HG02885 (cell line): ENCODE results near the gene STK25.

Experiments
- ATAC-seq: cut with Tn5 transposase; IDR thresholded peaks from one replicate; pipeline ENCODE4 v1.9.1; 2021; ENCODE audit warnings: mild to moderate bottlenecking; ENCODE audit not compliant: unreplicated experiment, poor library complexity

The STK25 gene

DNA sequence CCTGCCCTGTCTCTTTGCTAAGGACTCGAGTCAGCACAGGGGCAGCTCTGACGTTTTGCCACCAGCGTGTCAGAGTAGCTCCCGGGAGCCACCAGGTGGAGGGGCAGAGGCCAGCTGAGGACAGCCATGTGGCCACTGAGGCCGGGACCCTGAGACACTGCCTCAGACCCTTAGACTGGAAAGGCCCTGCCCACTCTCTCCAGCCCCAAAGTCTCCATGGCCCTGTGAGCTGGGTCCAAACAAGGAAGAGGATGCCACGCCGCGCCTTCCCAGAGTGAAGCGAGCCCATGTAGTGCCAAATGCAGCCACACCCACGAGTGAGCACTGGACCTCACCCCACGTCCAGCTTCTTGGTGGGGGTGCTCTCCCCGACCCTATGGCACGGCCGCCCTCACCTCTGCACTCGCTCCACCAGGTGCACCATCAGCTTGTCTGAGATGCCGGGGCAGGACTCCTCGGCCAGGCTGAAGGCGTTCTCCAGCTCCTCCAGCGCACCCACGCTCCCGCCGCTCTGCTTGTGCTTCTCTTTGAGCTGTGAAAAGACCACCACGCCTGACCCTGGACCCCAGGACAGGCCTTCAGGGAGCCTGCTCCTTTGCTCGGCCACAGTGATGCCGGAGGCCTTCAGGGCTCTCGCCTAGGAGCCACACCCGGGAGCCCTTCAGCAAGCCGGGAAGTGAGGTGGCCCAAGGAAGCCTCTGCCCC, 12.2 kb downstream of the STK25 start:
- ATAC-seq, result no peak

DNA sequence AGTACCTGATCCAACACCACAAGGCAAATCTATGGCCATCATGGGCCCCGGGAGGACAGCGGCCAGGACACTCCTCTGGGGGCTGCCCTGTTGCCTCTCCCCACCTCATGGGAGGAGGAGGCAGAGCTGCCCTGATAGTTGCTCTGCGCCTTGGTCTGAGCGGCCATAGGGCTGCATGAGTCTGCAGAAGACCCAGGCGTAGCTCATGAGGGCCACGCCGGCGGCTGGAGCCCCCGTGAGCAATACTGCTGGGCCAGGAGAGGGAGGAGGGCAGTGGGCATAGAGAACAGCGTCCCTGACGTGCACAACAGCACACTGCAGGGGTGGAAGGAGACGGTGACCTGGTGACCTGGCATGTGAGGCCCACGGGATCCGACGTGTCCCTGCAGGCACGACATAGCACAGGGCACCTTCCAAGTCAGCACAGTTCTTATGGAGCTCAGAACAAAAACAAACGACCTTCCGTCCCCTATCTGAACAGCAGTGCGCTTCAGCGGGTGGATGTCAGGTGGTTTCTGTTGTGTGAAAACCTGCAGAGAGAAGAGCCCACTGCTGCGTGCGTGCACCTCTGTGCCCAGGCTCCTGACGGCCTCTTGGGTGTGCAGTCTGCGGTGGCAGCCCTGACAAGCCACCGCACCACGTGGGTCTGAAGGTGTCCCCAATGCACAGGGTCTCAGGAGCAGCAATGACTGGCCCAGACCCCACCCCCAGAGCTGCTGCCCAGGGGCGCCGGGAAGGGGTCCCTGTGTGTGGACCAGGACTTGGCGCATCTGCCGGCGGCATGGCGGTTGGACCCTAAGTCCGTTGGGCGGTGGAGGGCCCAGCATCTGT, 13.0 kb downstream of the STK25 start:
- ATAC-seq, result no peak

GRCh38 chr2:241494311-241494908, 14.0 kb downstream of the STK25 start:
- ATAC-seq, result no peak

DNA sequence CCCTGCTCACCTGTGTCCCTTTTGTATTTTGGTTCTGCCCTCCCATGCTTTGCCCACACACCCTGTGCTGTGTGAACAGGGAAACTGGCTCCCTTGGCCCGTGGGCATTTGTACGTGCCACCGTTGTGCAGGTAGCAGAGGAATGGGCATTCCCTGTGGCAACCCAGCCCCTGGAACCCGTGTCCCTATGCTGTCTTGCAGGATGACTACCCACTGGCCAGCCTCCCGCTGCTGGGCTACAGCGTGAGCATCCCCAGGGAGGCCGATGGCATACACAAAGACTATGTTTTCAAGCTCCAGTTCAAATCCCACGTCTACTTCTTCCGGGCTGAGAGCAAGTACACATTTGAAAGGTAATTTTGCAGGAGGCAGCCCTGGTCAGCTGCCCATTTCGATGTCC, 15.3 kb downstream of the STK25 start:
- ATAC-seq, result no peak

GRCh38 chr2:241492174-241492565, 16.2 kb downstream of the STK25 start:
- no peak for ATAC-seq

DNA sequence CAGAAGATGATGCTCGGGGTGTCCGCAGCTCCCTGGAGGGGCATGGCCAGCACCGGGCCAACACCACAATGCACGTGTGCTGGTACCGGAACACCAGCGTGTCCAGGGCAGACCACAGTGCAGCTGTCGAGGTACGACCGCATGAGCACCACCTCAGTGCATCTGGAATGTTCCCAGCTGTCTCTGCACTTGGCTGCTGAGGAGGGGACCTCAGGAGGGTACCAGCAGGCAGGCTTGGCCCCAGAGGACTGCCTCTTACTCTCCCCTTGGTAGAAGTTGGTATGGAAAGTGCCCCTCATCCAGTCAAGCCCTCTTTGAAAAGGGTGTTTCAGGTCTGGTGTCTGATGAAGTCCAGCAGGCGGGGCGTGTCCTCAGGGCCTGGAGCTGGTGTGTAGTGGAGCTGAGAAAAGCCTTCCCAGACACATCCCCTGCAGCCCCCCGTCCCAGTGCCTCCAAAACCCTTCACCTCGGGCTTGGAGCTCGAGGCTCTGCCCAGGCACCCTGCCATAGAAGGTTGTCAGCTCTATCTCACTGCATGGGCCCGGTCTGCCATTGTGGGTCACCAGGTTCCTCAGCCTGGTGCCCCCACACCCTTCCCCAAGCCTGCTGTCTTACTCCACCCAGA, 16.7 kb downstream of the STK25 start:
- no peak for ATAC-seq

DNA sequence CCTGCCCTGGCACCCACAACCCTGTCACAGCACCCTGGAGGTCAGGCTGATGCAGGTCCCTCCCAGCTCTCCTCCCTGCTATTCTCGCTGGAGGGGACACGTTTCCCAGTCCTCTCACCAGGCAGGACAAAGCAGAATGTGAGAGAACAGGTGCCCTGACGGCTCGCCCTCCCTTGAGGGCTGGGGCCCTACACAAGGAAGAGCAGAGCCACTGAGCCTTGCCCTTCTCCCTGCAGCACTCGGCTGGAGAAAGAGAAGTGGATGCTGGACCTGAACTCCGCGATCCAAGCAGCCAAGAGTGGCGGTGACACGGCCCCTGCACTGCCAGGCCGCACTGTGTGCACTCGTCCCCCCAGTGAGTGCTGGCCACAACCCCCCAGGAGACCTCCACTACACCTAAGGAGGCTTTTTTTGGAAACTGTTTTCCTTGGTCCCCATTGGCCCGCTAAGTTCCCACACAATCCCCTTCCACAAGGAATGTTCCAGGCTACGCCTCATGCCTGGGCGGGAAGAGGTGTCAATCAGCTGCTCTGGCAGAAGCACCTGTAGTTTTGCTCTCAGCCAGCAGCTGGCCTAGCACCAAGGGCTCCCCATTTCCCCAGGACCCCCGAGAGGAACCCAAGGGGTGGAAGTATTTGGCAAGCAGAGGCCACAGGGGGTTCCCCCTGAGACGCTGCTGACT, 17.4 kb downstream of the STK25 start:
- ATAC-seq, result no peak

DNA sequence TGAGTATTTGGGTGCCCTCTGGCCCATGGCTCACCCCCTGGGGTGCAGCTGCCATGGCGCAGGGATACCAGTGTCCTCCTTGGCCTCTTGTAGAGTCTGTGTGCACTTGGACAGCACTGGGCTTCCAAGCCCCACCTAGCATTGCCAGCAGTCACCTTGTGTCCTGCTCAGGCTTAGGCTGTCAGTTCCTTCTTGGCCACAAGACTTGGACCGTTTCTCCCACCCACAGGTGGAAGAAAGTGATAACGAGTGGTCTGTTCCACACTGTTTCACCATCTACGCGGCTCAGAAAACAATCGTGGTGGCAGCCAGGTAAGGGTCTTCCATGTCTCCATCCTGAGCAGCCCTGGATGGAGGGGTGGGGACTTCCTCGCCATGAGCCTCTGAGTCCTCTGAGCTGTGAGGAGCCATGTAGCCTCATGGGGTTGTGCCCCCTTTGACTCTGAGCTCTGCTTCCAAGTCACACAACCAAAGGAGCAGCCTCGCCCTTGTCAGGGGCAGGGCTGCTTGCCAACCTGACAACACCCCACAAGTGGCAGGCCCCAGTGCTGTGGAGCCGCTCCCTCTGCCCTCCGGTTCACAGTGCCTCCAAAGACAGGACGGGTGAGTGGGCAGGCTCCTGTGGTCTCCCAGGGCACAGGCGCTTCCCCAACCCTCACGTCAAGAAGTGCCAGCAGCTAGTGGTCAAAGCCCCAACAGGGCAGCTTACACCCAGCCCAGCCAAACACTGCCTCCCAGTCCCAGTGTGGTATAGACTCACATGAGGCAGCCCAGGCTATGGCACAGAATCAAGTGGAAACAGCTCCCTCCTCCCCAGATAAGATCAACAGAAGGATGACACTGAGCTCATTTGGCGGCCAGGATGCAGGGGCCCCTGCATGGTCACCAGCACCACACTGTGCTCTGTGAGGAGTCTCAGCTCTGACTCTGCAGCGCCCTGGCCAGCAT, 18.4 kb downstream of the STK25 start:
- ATAC-seq, result no peak

DNA sequence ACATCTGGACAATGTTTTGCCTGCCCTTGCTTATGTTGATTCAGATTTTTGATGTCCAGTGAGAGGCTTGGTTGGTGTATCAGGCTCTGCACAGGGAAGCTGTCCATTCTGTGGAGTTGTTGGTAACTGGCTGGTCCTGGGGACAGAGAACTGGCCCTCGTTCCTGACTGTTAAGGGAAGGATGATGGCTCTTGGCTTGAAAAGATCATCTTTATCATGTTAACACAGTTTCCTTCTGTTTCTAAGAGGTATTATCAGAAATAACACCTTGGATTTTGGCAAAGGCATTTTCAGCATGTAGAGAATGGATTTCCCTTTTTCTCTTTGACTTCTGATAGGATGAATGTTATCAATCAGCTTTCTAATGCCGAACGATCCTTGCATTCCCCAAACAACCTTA, 19.3 kb downstream of the STK25 start:
- ATAC-seq, result no peak

GRCh38 chr2:241485172-241485911, 23.0 kb downstream of the STK25 start:
- ATAC-seq, result no peak

DNA sequence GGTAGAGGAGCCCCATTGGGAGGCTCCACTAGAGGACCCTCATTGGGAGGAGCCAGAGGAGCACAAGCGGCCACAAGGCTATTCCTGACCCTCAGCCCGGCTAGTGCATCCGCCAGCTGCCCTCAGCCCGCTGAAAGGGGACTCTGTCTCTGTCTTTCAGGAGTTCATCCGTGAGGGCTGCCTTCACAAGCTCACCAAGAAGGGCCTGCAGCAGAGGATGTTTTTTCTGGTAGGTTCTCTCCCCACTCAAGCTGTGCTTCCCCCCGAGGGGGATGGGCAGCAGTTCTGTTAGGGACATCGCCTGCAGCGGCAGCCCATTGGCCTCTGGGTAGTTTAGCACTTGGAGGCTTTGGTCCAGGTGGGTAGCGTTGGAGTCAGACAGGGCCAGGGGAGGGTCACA, 25.1 kb downstream of the STK25 start:
- no peak for ATAC-seq

DNA sequence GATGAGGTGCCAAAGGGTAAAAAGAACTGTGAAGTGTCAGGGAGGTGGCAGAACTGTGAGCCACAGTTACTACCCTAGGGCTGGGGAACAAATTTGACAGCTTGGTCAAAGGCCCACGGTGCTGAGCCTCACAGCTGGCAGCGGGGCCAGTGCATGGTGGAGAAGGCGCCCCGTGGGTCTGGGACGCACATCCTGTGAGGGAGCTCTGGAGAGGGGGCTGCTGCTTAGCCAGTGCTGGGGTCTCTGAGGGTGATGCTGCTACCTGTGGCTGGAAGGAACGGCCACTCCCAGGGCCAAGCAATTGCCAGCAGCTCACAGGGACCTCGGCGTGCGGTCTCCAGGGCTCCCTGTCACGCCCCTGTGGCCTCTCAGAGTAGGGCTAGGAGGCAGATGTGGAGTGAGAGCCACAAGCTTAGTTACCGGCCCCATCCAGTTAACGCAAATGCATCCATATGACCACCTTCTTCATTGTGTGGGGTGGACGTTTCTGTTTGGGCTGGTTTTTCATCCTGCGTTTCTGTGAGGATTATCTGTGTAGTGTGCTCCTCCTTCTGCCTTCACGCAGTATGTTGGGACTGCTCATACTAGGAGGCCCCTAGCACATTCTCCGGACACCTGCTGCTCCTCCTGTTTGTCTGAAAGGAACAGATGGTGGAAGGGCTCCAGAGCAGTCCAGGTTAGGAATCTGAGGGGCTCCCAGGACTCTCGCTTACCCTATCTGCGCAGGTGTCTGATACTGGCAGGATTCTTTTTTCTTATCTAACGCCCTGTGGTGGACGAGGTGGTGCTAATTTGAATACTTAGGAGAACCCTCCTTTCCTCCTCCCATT, 26.0 kb downstream of the STK25 start:
- no peak for ATAC-seq

DNA sequence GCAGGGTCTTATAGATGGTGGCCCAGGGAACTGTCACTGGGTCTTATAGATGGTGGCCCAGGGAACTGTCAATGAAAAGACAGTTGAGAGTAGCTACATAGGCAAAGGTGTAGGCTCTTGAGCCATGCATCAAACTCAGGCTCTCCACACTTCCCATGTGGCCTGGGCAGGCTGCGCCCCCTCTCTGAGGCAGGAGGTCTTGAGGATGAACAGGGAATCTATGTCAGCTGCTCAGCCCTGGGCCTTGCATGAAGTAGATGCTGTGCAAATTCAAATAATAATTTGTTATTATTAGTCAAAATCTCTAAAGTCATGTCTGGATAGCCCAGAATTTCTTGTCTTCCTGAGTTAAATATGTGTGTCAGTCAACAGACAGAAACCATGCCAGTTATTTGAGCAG, 26.7 kb downstream of the STK25 start:
- no peak for ATAC-seq

DNA sequence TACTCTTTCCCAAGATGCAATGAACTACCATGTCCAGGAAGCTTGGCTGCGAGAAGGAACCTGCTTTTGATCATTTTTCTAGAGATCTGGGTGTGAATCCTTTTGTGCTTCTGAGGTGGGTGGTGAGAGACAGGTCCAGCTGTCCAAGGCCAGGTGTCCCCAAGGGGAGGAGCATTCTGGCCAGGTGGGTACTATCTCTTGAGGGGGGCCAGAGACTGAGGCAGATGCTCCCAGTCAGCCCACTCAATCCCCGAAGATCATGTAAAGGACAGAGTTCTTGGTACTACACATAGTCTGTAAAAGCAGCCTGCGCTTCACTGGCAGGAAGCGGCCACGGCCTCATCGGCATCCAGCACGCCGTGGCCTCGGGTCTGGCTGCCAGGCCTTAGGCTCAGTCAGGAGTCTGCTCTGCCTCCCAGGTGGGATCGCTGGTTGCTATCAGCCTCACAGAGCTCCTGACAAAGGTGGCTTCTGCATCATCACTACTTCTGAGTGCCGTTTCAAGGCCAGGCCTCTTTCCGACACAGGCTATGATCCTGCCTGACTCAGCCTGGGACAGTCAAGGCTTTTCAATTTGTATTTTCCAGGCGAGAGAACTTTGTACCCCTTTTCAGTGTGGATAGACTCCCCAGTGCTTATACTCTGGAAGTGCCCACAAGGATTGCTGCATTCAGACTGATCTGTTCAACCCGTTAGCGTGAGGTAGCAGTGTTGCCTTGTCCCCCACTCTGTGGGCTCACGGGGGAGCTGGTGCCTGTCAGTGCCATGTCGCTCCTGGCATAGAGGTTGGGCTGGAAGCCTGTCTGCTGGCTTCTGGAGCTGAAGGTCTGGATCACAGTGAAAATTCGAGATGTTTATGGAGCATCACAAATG, 29.1 kb downstream of the STK25 start:
- no peak for ATAC-seq

DNA sequence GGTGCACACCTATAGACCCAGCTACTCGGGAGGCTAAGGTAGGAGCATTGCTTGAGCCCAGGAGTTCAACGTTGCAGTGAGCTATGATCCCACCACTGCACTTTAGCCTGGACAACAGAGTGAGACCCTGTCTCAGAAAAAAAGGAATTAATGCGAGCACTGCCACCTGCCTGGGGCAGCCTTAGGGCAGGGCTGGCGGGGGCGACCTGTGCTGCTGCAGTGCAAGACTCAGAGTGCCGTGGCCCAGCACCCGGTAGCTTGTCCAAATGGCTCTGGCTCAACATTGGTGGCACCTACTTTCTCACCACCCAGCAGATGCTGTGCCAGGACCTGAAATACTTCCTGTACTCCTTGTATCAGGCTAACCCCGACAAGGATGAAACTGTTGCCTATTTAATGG, 30.2 kb downstream of the STK25 start:
- no peak for ATAC-seq

DNA sequence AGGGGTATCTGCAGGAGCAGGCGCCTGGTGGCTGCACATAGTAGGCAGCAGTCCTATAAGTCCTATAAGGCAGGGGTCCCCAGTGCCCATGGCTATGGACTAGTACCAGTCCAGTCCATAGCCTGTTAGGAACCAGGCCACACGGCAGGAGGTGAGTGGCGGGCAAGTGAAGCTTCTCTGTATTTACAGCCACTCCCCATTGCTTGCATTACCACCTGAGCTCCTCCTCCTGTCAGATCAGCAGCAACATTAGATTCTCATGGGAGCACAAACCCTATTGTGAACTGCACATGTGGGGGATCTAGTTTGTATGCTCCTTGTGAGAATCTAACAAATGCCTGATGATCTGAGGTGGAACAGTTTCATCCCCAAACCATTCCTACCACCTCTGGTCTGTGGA, 33.1 kb downstream of the STK25 start:
- no peak for ATAC-seq

DNA sequence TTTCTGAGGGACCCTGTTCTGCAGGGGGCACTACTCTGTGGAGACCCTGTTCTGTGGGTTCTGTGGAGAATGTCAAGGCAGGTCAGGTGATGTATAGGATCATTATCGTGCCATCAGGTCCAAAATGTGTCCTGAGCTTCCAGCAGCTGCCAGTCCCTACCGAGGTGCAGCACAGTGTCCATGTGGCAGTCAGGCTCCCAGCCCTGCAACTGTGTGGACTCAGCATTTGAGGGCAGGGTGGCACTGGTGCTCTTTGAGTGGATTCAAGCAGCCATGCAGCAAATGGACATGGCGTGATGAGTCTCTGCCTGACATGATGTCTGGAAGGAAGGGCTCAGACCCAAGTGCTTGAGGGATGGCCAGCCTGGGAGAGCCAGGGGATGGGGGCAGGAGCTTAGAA, 35.0 kb downstream of the STK25 start:
- no peak for ATAC-seq
